RPMI8226 (cell line): ENCODE data around the gene ORC2.

Experiments
- DNase-seq: peaks from one replicate; pipeline ENCODE4 v3.0.0-alpha.2; 2015

ORC2 gene

DNA sequence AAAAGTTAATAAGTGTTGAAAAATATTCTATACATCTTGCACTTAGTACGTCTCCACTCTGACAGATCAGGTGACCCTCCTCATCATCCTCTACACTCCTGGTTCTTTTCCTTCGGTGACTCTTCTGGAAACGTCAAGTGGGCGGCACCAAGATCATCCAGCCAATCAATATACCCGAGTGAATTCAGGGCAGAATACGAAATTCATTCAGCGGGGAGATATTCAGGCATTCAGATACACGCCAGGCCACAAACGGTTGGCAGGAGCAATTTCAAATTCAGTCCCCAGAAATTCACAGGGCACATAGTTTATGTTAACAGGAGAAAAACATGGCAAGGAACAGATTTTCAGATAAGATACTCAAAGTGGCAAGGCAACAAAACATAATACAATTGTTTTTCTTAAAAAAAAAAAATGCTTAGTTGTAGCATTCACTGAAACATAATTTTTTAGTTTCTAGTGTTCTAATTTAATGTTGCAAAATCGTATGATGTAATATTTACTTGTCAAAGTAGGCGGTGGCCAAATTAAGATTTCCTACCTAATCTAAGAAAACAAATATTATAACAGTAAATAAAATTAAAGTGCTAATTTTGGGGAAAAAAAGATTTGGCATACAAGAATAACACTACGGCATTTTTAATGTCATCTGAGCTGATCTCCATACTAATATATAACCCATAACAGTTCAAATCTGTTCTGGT lies 103.2 kb downstream of the ORC2 start:
- DNase-seq: no peak
